HCT116 (cell line): ENCODE results near the gene HES1. TPM values are rescaled to one million over a fixed set of nuclear protein-coding genes. Genes with fewer than 3 reads are reported as not detected.

ENCODE experiments used
- ATAC-seq: fragments of 200-7000 bp; cut with Tn5 transposase; 2 replicates; pipeline ENCODE4 v1.9.1; 2020; ENCODE audit warnings: mild to moderate bottlenecking, moderate library complexity
- BruUV-seq: library from RNA; stranded (reverse); fragments of 400-500 nt; replicated peaks from 2 replicates; lab custom pipeline; 2021; lab: Mats Ljungman, UMichigan
- CTCF ChIA-PET: fragments of 300-600 bp; sonication (Branson Sonifier 250); formaldehyde crosslinking; loops from one replicate; lab custom pipeline; 2021; ENCODE audit warnings: antibody characterized with exemption; lab: Charles Lee
- POLR2A ChIA-PET: fragments of 300-600, 350-600 bp; sonication (Branson Sonifier 250); formaldehyde crosslinking; loops from one replicate; lab custom pipeline; 2021; ENCODE audit warnings: antibody characterized with exemption; lab: Charles Lee
- RAD21 ChIA-PET, 2 experiments: fragments of 300-600 bp; sonication (Branson Sonifier 250); formaldehyde crosslinking; loops; one replicate each; lab custom pipeline; 2023; ENCODE audit warnings: low total read pairs in 2 of 2; ENCODE audit not compliant: uncharacterized antibody in 2 of 2, unreplicated experiment in 2 of 2, low non-redundant PET in 1 of 2; lab: Charles Lee
- DNase-seq: peaks from one replicate; pipeline ENCODE4 v3.0.0-alpha.2; 2010; ENCODE audit warnings: low read depth, low spot score
- H2AFZ ChIP-seq: fragments of 200-600 bp; shearing (Covaris generic), sonication (generic); 2 replicates; pipeline ENCODE4 v1.6.1; 2017; ENCODE audit warnings: low read depth, mixed run types, mixed read lengths, antibody characterized with exemption, low read length; ENCODE audit not compliant: poor library complexity, severe bottlenecking
- H3K27ac ChIP-seq: 2 replicates; pipeline ENCODE4 v1.5.1; 2012; ENCODE audit warnings: low read depth, low read length
- H3K27me3 ChIP-seq: fragments of 200-600 bp; sonication (generic); 2 replicates; pipeline ENCODE4 v1.6.1; 2016; ENCODE audit warnings: mixed run types, low read length, mixed read lengths; ENCODE audit not compliant: insufficient read depth
- H3K36me3 ChIP-seq, 2 experiments: fragments of 200-500 bp in 1 of 2; fragments of 200-600 bp in 1 of 2; sonication (Bioruptor generic) in 1 of 2; sonication (generic) in 1 of 2; 2 replicates each; pipeline versions ENCODE4 v1.5.1 to v1.6.1; 2014 to 2016; ENCODE audit warnings: low read length in 2 of 2, inconsistent platforms in 1 of 2, mixed read lengths in 1 of 2, mixed run types in 1 of 2; ENCODE audit not compliant: insufficient read depth in 2 of 2, control insufficient read depth in 1 of 2
- H3K4me1 ChIP-seq, 2 experiments: fragments of 200-600 bp in 1 of 2; sonication (generic) in 1 of 2; 2 replicates each; pipeline versions ENCODE4 v1.5.1 to v1.6.1; 2012 to 2017; ENCODE audit warnings: low read length in 2 of 2, inconsistent platforms in 1 of 2, mild to moderate bottlenecking in 1 of 2, mixed read lengths in 1 of 2, mixed run types in 1 of 2, moderate library complexity in 1 of 2; ENCODE audit not compliant: insufficient read depth in 2 of 2, control insufficient read depth in 1 of 2
- H3K4me2 ChIP-seq: fragments of 200-600 bp; sonication (generic); 2 replicates; pipeline ENCODE4 v1.6.1; 2017; ENCODE audit warnings: mixed run types, low read length, mixed read lengths
- H3K4me3 ChIP-seq, 2 experiments: fragments of 200-600 bp in 1 of 2; sonication (generic) in 1 of 2; replicated peaks in 1 of 2; 2 replicates each; pipeline ENCODE4 v1.5.1; 2011 to 2016; ENCODE audit warnings: low read length in 2 of 2, control low read depth in 1 of 2, low read depth in 1 of 2, mild to moderate bottlenecking in 1 of 2, mixed read lengths in 1 of 2, mixed run types in 1 of 2
- H3K79me2 ChIP-seq: fragments of 200-600 bp; sonication (generic); 2 replicates; pipeline ENCODE4 v1.6.1; 2017; ENCODE audit warnings: mild to moderate bottlenecking, mixed run types, low read length, moderate library complexity, mixed read lengths; ENCODE audit not compliant: insufficient read depth
- H3K9ac ChIP-seq: fragments of 200-600 bp; sonication (generic); 2 replicates; pipeline ENCODE4 v1.6.1; 2016; ENCODE audit warnings: low read length, mixed read lengths
- H3K9me2 ChIP-seq: fragments of 200-600 bp; sonication (generic), shearing (Covaris generic); 2 replicates; pipeline ENCODE4 v1.6.1; 2017; ENCODE audit warnings: mixed run types, mild to moderate bottlenecking, moderate library complexity; ENCODE audit not compliant: insufficient read depth
- H3K9me3 ChIP-seq, 2 experiments: fragments of 200-500 bp in 1 of 2; fragments of 200-600 bp in 1 of 2; sonication (Bioruptor generic) in 1 of 2; sonication (generic) in 1 of 2; 2 replicates each; pipeline ENCODE4 v1.6.1; 2014 to 2017; ENCODE audit warnings: low read length in 2 of 2, mixed read lengths in 2 of 2, inconsistent platforms in 1 of 2, low read depth in 1 of 2, mild to moderate bottlenecking in 1 of 2, mixed run types in 1 of 2, moderate library complexity in 1 of 2; ENCODE audit not compliant: control insufficient read depth in 1 of 2, insufficient read depth in 1 of 2
- H4K20me1 ChIP-seq: fragments of 200-600 bp; sonication (generic), shearing (Covaris generic); 2 replicates; pipeline ENCODE4 v1.6.1; 2017; ENCODE audit warnings: mixed run types, mild to moderate bottlenecking, moderate library complexity; ENCODE audit not compliant: insufficient read depth
- CBX3 ChIP-seq: IDR thresholded peaks from 2 replicates; pipeline ENCODE4 v1.6.1; 2012; ENCODE audit warnings: low read depth
- EGR1 ChIP-seq: IDR thresholded peaks from 2 replicates; pipeline ENCODE4 v1.6.1; 2012; ENCODE audit warnings: low read depth
- ELF1 ChIP-seq: IDR thresholded peaks from 2 replicates; pipeline ENCODE4 v1.6.1; 2012; ENCODE audit warnings: low read depth, borderline replicate concordance
- EZH2 ChIP-seq: fragments of 200-600 bp; sonication (generic); IDR thresholded peaks from 2 replicates; pipeline ENCODE4 v1.6.1; 2017; ENCODE audit warnings: antibody characterized with exemption, mixed run types
- FOSL1 ChIP-seq: IDR thresholded peaks from 2 replicates; pipeline ENCODE4 v1.6.1; 2012; ENCODE audit warnings: low read depth
- JUND ChIP-seq: IDR thresholded peaks from 2 replicates; pipeline ENCODE4 v1.6.1; 2012
- POLR2A ChIP-seq: IDR thresholded peaks from 2 replicates; pipeline ENCODE4 v1.7.0; 2011; ENCODE audit warnings: borderline replicate concordance; ENCODE audit not compliant: insufficient read depth, insufficient read length; ENCODE audit errors: extremely low read depth
- POLR2AphosphoS5 ChIP-seq: IDR thresholded peaks from 2 replicates; pipeline ENCODE4 v1.6.1; 2011; ENCODE audit warnings: mild to moderate bottlenecking, low read depth, low read length, moderate library complexity
- RAD21 ChIP-seq: IDR thresholded peaks from 2 replicates; pipeline ENCODE4 v1.6.1; 2012; ENCODE audit warnings: low read depth, mild to moderate bottlenecking
- SP1 ChIP-seq: IDR thresholded peaks from 2 replicates; pipeline ENCODE4 v1.6.1; 2012; ENCODE audit warnings: low read depth
- TCF7L2 ChIP-seq: IDR thresholded peaks from 2 replicates; pipeline ENCODE4 v1.7.0; 2011; ENCODE audit warnings: borderline replicate concordance, inconsistent platforms; ENCODE audit not compliant: insufficient read depth, insufficient read length; ENCODE audit errors: extremely low read depth
- YY1 ChIP-seq: IDR thresholded peaks from 2 replicates; pipeline ENCODE4 v1.6.1; 2011; ENCODE audit warnings: low read length, low read depth, moderate library complexity, mild to moderate bottlenecking; ENCODE audit not compliant: insufficient replicate concordance; ENCODE audit errors: extremely low read depth
- ZNF274 ChIP-seq: fragments of 200-500 bp; sonication (Bioruptor generic); IDR thresholded peaks from 2 replicates; pipeline ENCODE4 v1.6.1; 2014; ENCODE audit warnings: mild to moderate bottlenecking, low read depth, low read length, inconsistent platforms
- intact Hi-C: fragments of 100-400 bp; cut with micrococcal nuclease; formaldehyde crosslinking; loops from 2 replicates; pipeline ENCODE4 v1.10.0; 2022
- total RNA-seq: library from RNA; stranded (reverse); gene quantifications from one replicate; pipeline ENCODE4 v1.2.1, GENCODE V29; 2021; ENCODE audit not compliant: unreplicated experiment
- TF ChIP-seq, protein P1 (sequence below): IDR thresholded peaks from 2 replicates; pipeline ENCODE4 v1.6.1; 2012; ENCODE audit warnings: low read depth
- TF ChIP-seq, protein P2 (sequence below), 3 experiments: fragments of 200-600 bp in 1 of 3; sonication (generic) in 1 of 3; IDR thresholded peaks in 2 of 3; conservative IDR thresholded peaks in 1 of 3; 2 replicates each; pipeline ENCODE4 v1.5.1; 2012 to 2017; ENCODE audit warnings: low read depth in 2 of 3, low read length in 2 of 3, antibody characterized with exemption in 1 of 3, borderline replicate concordance in 1 of 3, control low read depth in 1 of 3, mild to moderate bottlenecking in 1 of 3, mixed read lengths in 1 of 3, mixed run types in 1 of 3, moderate library complexity in 1 of 3; ENCODE audit not compliant: insufficient read depth in 1 of 3
- TF ChIP-seq, protein P3 (sequence below): IDR thresholded peaks from 2 replicates; pipeline ENCODE4 v1.6.1; 2012
- TF ChIP-seq, protein P4 (sequence below): IDR thresholded peaks from 2 replicates; pipeline ENCODE4 v1.6.1; 2012

Gene HES1
- total RNA-seq, 1 experiment from 2014 or later: 32.9 TPM

DNA sequence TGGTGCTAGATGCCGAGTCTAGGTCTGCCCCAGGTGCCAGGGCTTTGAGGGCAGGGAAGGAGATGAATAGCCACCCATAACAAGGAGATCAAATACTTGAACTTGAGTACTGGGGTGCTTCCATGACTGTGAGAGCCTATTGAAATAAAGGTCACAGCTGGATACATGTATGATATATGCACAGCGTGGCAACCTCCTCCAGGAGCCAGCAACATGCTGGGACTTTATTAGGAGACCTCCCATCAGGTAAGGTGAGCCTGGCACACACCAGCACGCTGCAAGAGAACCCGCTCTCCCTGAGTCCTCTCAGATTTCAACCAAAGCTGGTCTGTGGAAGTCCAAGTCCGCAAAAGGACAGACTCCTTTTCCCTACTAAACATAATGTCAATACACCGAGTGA lies 10.5 kb upstream of the HES1 start (continued):
- TF ChIP-seq, protein P1, sequence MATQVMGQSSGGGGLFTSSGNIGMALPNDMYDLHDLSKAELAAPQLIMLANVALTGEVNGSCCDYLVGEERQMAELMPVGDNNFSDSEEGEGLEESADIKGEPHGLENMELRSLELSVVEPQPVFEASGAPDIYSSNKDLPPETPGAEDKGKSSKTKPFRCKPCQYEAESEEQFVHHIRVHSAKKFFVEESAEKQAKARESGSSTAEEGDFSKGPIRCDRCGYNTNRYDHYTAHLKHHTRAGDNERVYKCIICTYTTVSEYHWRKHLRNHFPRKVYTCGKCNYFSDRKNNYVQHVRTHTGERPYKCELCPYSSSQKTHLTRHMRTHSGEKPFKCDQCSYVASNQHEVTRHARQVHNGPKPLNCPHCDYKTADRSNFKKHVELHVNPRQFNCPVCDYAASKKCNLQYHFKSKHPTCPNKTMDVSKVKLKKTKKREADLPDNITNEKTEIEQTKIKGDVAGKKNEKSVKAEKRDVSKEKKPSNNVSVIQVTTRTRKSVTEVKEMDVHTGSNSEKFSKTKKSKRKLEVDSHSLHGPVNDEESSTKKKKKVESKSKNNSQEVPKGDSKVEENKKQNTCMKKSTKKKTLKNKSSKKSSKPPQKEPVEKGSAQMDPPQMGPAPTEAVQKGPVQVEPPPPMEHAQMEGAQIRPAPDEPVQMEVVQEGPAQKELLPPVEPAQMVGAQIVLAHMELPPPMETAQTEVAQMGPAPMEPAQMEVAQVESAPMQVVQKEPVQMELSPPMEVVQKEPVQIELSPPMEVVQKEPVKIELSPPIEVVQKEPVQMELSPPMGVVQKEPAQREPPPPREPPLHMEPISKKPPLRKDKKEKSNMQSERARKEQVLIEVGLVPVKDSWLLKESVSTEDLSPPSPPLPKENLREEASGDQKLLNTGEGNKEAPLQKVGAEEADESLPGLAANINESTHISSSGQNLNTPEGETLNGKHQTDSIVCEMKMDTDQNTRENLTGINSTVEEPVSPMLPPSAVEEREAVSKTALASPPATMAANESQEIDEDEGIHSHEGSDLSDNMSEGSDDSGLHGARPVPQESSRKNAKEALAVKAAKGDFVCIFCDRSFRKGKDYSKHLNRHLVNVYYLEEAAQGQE: no peak

DNA sequence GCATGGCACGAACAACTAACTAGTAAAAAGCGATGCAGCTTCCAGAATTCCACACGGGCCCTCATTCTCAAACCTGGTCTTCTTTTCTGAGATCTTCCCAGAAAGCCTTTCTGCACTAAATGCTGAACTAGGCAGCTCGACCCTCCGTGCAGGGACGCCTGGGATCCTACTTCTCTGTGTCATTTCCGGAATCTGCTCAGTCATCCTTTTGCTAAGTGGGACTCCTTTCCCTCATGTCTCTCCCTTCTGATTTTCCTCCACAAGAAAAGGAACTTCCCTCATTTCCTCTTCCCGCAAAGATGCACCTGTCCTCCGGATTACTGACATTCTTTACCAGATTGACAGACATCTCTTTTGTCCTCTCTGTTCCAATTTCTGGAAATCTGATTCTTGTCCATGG lies 9.2 kb upstream of the HES1 start:
- H3K4me3 ChIP-seq: no peak overlapping the region
- H3K4me1 ChIP-seq: peaks cover 8 to 24% of the 10 kb centered on the region in 2 experiments
- H3K27me3 ChIP-seq: peaks cover 21% of the 10 kb centered on the region; the same call in 1 of the 2 replicates
- no peaks in the 10 kb centered on the region for H3K9me3 ChIP-seq
- no TSS peak for BruUV-seq
- no peak overlapping the region for H3K4me2 ChIP-seq
- ChIA-PET RAD21 (no interaction called here), POLR2A (no interaction called here), CTCF (no interaction called here)
- H3K9me2 ChIP-seq: no peaks in the 10 kb centered on the region
- no peak for ATAC-seq
- no peaks in the 10 kb centered on the region for H3K79me2 ChIP-seq
- intact Hi-C loops: no loop called here
- no peak overlapping the region for H3K9ac ChIP-seq
- DNase-seq: no peak
- H2AFZ ChIP-seq: no peak overlapping the region
- H3K27ac ChIP-seq: no peak overlapping the region
- H3K36me3 ChIP-seq: no peaks in the 10 kb centered on the region
- no peaks in the 10 kb centered on the region for H4K20me1 ChIP-seq
- TF ChIP-seq, protein P2, sequence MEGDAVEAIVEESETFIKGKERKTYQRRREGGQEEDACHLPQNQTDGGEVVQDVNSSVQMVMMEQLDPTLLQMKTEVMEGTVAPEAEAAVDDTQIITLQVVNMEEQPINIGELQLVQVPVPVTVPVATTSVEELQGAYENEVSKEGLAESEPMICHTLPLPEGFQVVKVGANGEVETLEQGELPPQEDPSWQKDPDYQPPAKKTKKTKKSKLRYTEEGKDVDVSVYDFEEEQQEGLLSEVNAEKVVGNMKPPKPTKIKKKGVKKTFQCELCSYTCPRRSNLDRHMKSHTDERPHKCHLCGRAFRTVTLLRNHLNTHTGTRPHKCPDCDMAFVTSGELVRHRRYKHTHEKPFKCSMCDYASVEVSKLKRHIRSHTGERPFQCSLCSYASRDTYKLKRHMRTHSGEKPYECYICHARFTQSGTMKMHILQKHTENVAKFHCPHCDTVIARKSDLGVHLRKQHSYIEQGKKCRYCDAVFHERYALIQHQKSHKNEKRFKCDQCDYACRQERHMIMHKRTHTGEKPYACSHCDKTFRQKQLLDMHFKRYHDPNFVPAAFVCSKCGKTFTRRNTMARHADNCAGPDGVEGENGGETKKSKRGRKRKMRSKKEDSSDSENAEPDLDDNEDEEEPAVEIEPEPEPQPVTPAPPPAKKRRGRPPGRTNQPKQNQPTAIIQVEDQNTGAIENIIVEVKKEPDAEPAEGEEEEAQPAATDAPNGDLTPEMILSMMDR (IDR thresholded peaks at IDR 0.05 in 2 of 3, conservative IDR thresholded peaks at IDR 0.05 in 1 of 3; ENCODE audit: borderline replicate concordance in 1 of 3, insufficient read depth in 1 of 3, low read depth in 2 of 3, low read length in 2 of 3): no peak
- TF ChIP-seq POLR2AphosphoS5: no peak
- no peak for TF ChIP-seq TCF7L2
- no peak for TF ChIP-seq POLR2A
- TF ChIP-seq YY1: no peak
- no peak for TF ChIP-seq SP1
- TF ChIP-seq JUND: no peak
- TF ChIP-seq, protein P3, sequence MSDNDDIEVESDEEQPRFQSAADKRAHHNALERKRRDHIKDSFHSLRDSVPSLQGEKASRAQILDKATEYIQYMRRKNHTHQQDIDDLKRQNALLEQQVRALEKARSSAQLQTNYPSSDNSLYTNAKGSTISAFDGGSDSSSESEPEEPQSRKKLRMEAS: no peak
- no peak for TF ChIP-seq ZNF274
- TF ChIP-seq, protein P1: no peak
- TF ChIP-seq, protein P4, sequence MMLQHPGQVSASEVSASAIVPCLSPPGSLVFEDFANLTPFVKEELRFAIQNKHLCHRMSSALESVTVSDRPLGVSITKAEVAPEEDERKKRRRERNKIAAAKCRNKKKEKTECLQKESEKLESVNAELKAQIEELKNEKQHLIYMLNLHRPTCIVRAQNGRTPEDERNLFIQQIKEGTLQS: no peak
- TF ChIP-seq FOSL1: no peak
- TF ChIP-seq EZH2: no peak
- no peak for TF ChIP-seq EGR1
- TF ChIP-seq ELF1: no peak
- TF ChIP-seq RAD21: no peak
- no peak for TF ChIP-seq CBX3
